Panc1 (cell line): ENCODE data around the gene BICD1. TPM values are rescaled to one million over a fixed set of nuclear protein-coding genes. Genes with fewer than 3 reads are reported as not detected.

ENCODE experiments used
- ATAC-seq: fragments of 200-7000 bp; cut with Tn5 transposase; 2 replicates; pipeline ENCODE4 v1.9.1; 2020; ENCODE audit warnings: mild to moderate bottlenecking, moderate library complexity
- BruUV-seq: library from RNA; stranded (reverse); fragments of 400-500 nt; replicated peaks from 2 replicates; lab custom pipeline; 2021; lab: Mats Ljungman, UMichigan
- CTCF ChIA-PET: fragments of 300-600 bp; sonication (Branson Sonifier 250); formaldehyde crosslinking; loops from one replicate; lab custom pipeline; 2022; ENCODE audit warnings: antibody characterized with exemption; lab: Charles Lee
- POLR2A ChIA-PET: fragments of 300-600 bp; sonication (Branson Sonifier 250); formaldehyde crosslinking; loops from one replicate; lab custom pipeline; 2022; ENCODE audit warnings: antibody characterized with exemption; lab: Charles Lee
- DNase-seq: peaks from one replicate; pipeline ENCODE4 v3.0.0-alpha.2; 2010; ENCODE audit warnings: low read depth, low spot score
- H3K27ac ChIP-seq: 2 replicates; pipeline ENCODE4 v1.5.1; 2011; ENCODE audit warnings: mild to moderate bottlenecking, low read length, inconsistent platforms
- H3K27me3 ChIP-seq: fragments of 200-500 bp; sonication (Bioruptor generic); 2 replicates; pipeline ENCODE4 v1.6.0; 2014; ENCODE audit warnings: low read length, inconsistent platforms; ENCODE audit not compliant: control insufficient read depth, insufficient read depth
- H3K36me3 ChIP-seq: fragments of 200-500 bp; sonication (Bioruptor generic); 2 replicates; pipeline ENCODE4 v1.5.1; 2014; ENCODE audit warnings: inconsistent platforms, mild to moderate bottlenecking, low read length, moderate library complexity; ENCODE audit not compliant: control insufficient read depth, insufficient read depth
- H3K4me1 ChIP-seq: 2 replicates; pipeline ENCODE4 v1.5.1; 2011; ENCODE audit warnings: inconsistent platforms, mild to moderate bottlenecking, low read length, moderate library complexity; ENCODE audit not compliant: control insufficient read depth, insufficient read depth
- H3K4me3 ChIP-seq, 2 experiments: 2 replicates each; pipeline ENCODE4 v1.5.1; 2011 to 2012; ENCODE audit warnings: low read depth in 2 of 2, low read length in 2 of 2, mild to moderate bottlenecking in 2 of 2, inconsistent platforms in 1 of 2, moderate library complexity in 1 of 2
- H3K9me3 ChIP-seq: fragments of 200-500 bp; sonication (Bioruptor generic); 2 replicates; pipeline ENCODE4 v1.5.1; 2014; ENCODE audit warnings: low read depth, mild to moderate bottlenecking, inconsistent platforms, low read length, moderate library complexity; ENCODE audit not compliant: control insufficient read depth, insufficient read depth
- POLR2AphosphoS5 ChIP-seq: IDR thresholded peaks from 2 replicates; pipeline ENCODE4 v1.6.1; 2012; ENCODE audit warnings: mild to moderate bottlenecking, low read depth, low read length, moderate library complexity
- SIN3A ChIP-seq: IDR thresholded peaks from 2 replicates; pipeline ENCODE4 v1.6.1; 2012; ENCODE audit warnings: low read depth, mild to moderate bottlenecking, low read length, moderate library complexity, borderline replicate concordance; ENCODE audit not compliant: insufficient read depth
- TCF7L2 ChIP-seq: IDR thresholded peaks from 2 replicates; pipeline ENCODE4 v1.6.1; 2011; ENCODE audit warnings: mild to moderate bottlenecking, low read depth, low read length, inconsistent platforms
- in situ Hi-C: cut with HindIII; loops from 2 replicates; pipeline ENCODE4 v1.10.0; 2016; ENCODE audit warnings: low sequenced_read_pairs, low pct_unique_long_range_greater_than_20kb
- intact Hi-C: fragments of 100-400 bp; cut with micrococcal nuclease; formaldehyde crosslinking; loops from one replicate; pipeline ENCODE4 v1.10.0; 2022; ENCODE audit not compliant: unreplicated experiment
- total RNA-seq: library from RNA; stranded (reverse); gene quantifications from one replicate; pipeline ENCODE4 v1.2.1, GENCODE V29; 2021; ENCODE audit not compliant: unreplicated experiment
- TF ChIP-seq, protein P1 (sequence below): fragments of 450-650 bp; IDR thresholded peaks from 2 replicates; pipeline ENCODE4 v1.5.1; 2017; ENCODE audit warnings: mild to moderate bottlenecking
- TF ChIP-seq, protein P2 (sequence below), 2 experiments: IDR thresholded peaks; 2 replicates each; pipeline ENCODE4 v1.6.1; 2011 to 2012; ENCODE audit warnings: low read depth in 2 of 2, control low read depth in 1 of 2, low read length in 1 of 2, mild to moderate bottlenecking in 1 of 2, moderate library complexity in 1 of 2; ENCODE audit not compliant: insufficient read depth in 1 of 2

BICD1 gene
- total RNA-seq, 1 experiment from 2014 or later = 40.0 TPM

DNA sequence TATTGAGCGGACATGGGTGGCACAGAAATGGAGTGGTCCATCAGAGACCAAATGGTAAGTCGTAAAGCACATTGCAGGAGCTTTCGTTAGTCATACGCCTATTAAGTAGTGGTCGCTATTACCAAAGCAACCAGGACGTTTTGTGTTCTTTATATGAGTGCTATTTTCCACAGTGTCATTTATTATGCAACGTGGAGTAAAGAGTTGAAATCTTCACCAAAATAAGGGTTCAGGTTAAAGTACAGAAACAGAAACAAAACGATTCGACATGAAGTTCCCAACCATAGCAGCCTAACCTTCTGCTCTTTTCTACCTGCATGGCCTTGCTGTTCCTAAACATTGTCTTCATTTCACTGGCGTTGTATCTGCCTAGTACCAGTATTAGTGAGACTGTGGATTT lies 272.6 kb downstream of the BICD1 start:
- Histone ChIP-seq H3K4me1 (no peaks in the 10 kb centered on the region), H3K9me3 (no peaks in the 10 kb centered on the region), H3K36me3 (no peaks in the 10 kb centered on the region), H3K27ac (no peak overlapping the region), H3K27me3 (peaks cover 18% of the 10 kb centered on the region; the same call in 1 of the 2 replicates), H3K4me3 (no peak overlapping the region)
- BruUV-seq = no TSS peak
- ChIA-PET CTCF (no interaction called here), POLR2A (no interaction called here)
- TF ChIP-seq SIN3A (no peak), TCF7L2 (no peak), POLR2AphosphoS5 (no peak)
- TF ChIP-seq, protein P1, sequence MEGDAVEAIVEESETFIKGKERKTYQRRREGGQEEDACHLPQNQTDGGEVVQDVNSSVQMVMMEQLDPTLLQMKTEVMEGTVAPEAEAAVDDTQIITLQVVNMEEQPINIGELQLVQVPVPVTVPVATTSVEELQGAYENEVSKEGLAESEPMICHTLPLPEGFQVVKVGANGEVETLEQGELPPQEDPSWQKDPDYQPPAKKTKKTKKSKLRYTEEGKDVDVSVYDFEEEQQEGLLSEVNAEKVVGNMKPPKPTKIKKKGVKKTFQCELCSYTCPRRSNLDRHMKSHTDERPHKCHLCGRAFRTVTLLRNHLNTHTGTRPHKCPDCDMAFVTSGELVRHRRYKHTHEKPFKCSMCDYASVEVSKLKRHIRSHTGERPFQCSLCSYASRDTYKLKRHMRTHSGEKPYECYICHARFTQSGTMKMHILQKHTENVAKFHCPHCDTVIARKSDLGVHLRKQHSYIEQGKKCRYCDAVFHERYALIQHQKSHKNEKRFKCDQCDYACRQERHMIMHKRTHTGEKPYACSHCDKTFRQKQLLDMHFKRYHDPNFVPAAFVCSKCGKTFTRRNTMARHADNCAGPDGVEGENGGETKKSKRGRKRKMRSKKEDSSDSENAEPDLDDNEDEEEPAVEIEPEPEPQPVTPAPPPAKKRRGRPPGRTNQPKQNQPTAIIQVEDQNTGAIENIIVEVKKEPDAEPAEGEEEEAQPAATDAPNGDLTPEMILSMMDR = no peak
- TF ChIP-seq, protein P2, sequence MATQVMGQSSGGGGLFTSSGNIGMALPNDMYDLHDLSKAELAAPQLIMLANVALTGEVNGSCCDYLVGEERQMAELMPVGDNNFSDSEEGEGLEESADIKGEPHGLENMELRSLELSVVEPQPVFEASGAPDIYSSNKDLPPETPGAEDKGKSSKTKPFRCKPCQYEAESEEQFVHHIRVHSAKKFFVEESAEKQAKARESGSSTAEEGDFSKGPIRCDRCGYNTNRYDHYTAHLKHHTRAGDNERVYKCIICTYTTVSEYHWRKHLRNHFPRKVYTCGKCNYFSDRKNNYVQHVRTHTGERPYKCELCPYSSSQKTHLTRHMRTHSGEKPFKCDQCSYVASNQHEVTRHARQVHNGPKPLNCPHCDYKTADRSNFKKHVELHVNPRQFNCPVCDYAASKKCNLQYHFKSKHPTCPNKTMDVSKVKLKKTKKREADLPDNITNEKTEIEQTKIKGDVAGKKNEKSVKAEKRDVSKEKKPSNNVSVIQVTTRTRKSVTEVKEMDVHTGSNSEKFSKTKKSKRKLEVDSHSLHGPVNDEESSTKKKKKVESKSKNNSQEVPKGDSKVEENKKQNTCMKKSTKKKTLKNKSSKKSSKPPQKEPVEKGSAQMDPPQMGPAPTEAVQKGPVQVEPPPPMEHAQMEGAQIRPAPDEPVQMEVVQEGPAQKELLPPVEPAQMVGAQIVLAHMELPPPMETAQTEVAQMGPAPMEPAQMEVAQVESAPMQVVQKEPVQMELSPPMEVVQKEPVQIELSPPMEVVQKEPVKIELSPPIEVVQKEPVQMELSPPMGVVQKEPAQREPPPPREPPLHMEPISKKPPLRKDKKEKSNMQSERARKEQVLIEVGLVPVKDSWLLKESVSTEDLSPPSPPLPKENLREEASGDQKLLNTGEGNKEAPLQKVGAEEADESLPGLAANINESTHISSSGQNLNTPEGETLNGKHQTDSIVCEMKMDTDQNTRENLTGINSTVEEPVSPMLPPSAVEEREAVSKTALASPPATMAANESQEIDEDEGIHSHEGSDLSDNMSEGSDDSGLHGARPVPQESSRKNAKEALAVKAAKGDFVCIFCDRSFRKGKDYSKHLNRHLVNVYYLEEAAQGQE (IDR thresholded peaks at IDR 0.05; ENCODE audit: insufficient read depth in 1 of 2, low read depth in 2 of 2, low read length in 1 of 2) = no peak
- ATAC-seq = no peak
- intact Hi-C loops (no loop called here), in situ Hi-C loops (no loop called here)
- no peak for DNase-seq

DNA sequence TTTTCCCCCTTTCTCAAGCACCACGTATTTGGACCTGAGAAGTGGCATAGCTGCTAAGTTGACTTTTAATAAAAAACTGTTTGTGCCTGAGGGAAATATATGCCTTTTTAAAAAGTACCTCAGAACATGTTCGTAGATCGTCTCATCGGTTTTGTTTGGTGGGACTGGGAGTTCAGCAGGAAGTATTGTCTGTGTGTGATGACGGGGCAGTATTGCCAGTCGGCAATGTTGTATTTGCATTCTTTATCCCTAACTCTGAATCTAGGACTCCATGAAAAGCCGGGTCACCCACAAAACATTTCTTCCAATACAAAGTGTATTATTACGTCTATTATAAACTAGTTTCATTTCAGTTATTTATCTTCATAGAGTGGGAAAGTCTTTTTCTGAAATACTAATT lies 273.0 kb downstream of the BICD1 start:
- Histone ChIP-seq H3K4me3 (no peak overlapping the region), H3K9me3 (no peaks in the 10 kb centered on the region), H3K36me3 (no peaks in the 10 kb centered on the region), H3K27ac (no peak overlapping the region), H3K27me3 (peaks cover 18% of the 10 kb centered on the region; the same call in 1 of the 2 replicates), H3K4me1 (no peaks in the 10 kb centered on the region)
- in situ Hi-C loops = no loop called here
- intact Hi-C loops = no loop called here
- ChIA-PET CTCF (no interaction called here), POLR2A (no interaction called here)
- no peak for ATAC-seq
- no TSS peak for BruUV-seq
- no peak for TF ChIP-seq TCF7L2
- TF ChIP-seq, protein P1 = no peak
- TF ChIP-seq POLR2AphosphoS5 = no peak
- TF ChIP-seq SIN3A = no peak
- TF ChIP-seq, protein P2 (IDR thresholded peaks at IDR 0.05; ENCODE audit: insufficient read depth in 1 of 2, low read depth in 2 of 2, low read length in 1 of 2) = no peak
- DNase-seq = no peak
